Peyer's patch (tissue), 4 donors: ENCODE results near the gene TMIE. TPM values are rescaled to one million over a fixed set of nuclear protein-coding genes. Genes with fewer than 3 reads are reported as not detected.

Experiments used
- DNase-seq, 3 donors: peaks; one replicate each; pipeline ENCODE4 v3.0.0-alpha.2; 2017 to 2019
- H3K27ac ChIP-seq, 4 donors: fragments of 200-600 bp; sonication (generic); one replicate each; pipeline ENCODE4 v1.5.1; 2016 to 2019
- H3K27me3 ChIP-seq, 2 donors: fragments of 200-600 bp; sonication (generic); one replicate each; pipeline ENCODE4 v1.5.1; 2019
- H3K36me3 ChIP-seq, 3 donors: fragments of 200-600 bp; sonication (generic); one replicate each; pipeline ENCODE4 v1.5.1; 2016 to 2019
- H3K4me1 ChIP-seq, 4 donors: fragments of 200-600 bp; sonication (generic); one replicate each; pipeline ENCODE4 v1.5.1; 2016 to 2019
- H3K4me3 ChIP-seq, 4 donors: fragments of 200-600 bp; sonication (generic); 1 replicate in 3 of 4; 2 replicates in 1 of 4; pipeline ENCODE4 v1.5.1; 2016 to 2019; ENCODE audit warnings: mild to moderate bottlenecking in 1 of 4
- H3K9me3 ChIP-seq, 4 donors: fragments of 200-600 bp; sonication (generic); one replicate each; pipeline ENCODE4 v1.5.1; 2016 to 2019; ENCODE audit warnings: mild to moderate bottlenecking in 1 of 4
- POLR2A ChIP-seq, 2 donors: fragments of 450-650 bp; IDR thresholded peaks; one replicate each; pipeline ENCODE4 v1.5.1; 2017; ENCODE audit warnings: antibody characterized with exemption in 2 of 2, mild to moderate bottlenecking in 2 of 2, moderate library complexity in 2 of 2
- total RNA-seq, 4 donors: library from RNA; depleted of rRNA; stranded (reverse); fragments of >200 nt; gene quantifications; one replicate each; pipeline ENCODE4 v1.1.0, GENCODE V29; 2016
- TF ChIP-seq, protein P1 (sequence below), 6 experiments: fragments of 450-650 bp in 4 of 6; fragments of 200-600 bp in 2 of 6; sonication (generic) in 1 of 6; IDR thresholded peaks; one replicate each; pipeline ENCODE4 v1.5.1; 2017 to 2019; ENCODE audit warnings: antibody characterized with exemption in 6 of 6, mild to moderate bottlenecking in 3 of 6, moderate library complexity in 1 of 6

TMIE gene
- total RNA-seq, 4 donors from 2014 or later: 1.3 TPM; not detected in 3

DNA sequence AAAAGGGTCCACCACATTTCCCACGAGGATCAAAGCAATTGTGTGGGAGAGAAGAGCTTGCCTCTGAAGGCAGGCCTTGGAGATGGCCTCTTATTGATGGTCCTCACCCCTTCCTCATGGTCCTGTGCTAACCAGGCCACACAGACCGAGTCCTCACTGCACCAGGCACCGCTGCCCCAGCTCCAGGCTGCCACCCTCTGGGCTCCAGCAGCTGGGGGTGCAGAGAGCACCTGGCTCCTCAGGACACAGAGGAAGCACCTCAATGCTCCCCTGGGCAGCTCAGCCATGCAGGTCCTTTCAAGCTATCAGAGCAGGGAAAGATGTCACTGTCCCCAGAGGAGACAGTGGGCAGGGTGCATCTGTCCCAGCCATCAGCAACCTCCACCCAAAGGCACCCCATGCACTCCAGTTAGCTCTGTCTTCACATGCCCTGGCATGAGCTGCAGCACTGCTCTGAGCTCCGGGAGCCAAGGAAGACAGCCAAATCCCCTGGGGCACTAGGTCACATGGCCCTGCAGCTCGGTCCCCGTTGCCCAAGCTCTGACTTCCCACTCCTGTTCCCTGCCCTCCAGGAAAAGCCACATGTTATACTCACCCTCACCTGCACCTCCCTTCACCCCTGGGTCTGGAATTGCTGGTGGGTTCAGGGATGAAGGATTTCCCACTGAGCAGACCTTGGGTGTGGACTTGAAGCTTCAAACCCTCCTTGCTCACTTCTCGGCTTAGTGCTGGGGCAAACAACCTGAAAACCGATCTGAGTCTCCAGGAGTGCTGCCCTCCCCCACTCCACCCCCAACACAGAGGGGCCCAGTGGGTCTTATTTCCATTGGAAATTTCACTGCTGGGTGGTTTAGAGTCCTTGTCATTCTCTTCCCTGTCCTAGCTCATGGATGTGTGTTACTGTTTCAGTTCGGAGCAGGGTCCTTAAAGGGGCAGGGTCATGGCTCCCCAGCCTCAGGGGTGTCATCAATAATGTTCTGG, 40.4 kb upstream of the TMIE start:
- DNase-seq: peak in 2 of 3 donors; percentile 2 to 32
- H3K4me3 ChIP-seq: no peak overlapping the region
- H3K4me1 ChIP-seq: peaks cover 0 to 14% (median 0%) of the 10 kb centered on the region in 4 donors
- no peak for TF ChIP-seq POLR2A (IDR thresholded peaks at IDR 0.05)
- TF ChIP-seq, protein P1, sequence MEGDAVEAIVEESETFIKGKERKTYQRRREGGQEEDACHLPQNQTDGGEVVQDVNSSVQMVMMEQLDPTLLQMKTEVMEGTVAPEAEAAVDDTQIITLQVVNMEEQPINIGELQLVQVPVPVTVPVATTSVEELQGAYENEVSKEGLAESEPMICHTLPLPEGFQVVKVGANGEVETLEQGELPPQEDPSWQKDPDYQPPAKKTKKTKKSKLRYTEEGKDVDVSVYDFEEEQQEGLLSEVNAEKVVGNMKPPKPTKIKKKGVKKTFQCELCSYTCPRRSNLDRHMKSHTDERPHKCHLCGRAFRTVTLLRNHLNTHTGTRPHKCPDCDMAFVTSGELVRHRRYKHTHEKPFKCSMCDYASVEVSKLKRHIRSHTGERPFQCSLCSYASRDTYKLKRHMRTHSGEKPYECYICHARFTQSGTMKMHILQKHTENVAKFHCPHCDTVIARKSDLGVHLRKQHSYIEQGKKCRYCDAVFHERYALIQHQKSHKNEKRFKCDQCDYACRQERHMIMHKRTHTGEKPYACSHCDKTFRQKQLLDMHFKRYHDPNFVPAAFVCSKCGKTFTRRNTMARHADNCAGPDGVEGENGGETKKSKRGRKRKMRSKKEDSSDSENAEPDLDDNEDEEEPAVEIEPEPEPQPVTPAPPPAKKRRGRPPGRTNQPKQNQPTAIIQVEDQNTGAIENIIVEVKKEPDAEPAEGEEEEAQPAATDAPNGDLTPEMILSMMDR (IDR thresholded peaks at IDR 0.05): no peak
- no peaks in the 10 kb centered on the region for H3K36me3 ChIP-seq
- no peaks in the 10 kb centered on the region for H3K9me3 ChIP-seq
- no peak overlapping the region for H3K27ac ChIP-seq
- no peaks in the 10 kb centered on the region for H3K27me3 ChIP-seq

DNA sequence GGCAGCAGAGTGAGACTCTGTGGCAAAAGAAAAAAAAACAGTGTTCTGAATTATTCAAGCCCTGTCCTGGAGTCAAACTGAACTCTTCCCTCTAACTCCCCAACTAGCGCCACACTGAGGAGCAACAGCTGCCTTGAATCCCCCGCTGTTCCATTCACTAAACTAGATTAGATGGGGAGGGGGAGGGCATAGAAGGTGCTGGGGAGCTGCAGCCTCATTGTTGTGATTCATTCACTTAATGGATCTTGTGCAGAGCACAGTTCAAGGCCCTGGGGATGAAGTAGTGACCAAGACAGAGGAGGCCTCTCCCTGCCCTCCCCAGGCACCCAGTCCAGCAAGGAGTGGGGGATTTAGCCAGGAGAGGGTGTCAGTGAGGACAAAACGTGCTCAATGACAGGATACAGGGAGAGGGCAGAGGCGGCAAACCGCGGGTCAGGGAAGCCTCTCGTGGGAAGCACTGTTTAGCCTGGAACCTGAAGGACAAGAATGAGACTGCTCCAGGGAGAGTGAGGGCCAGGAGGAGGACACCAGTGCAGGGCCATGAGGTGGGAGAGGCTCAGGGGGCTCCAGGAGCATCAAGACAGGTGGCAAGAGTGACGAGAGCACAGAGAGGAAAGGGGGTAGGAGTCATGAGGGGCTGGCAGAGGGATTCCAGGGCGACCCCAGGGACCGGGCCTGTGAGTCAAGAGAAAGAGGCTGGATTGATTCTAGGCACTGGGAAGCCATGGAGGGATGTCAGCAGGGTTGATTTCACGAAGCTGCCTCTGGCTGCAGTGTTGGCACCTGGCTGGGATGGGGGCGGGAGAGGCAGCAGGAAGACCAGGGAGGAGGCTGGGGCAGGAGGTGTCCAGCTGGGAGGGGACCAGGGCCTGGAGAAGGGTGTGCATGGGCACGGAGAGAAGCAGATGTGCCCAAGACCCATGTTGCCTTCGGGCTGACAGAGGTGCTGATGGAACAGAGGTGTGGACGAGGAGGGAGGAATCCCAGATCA, 39.1 kb upstream of the TMIE start:
- DNase-seq: peak in 1 of 3 donors; percentile 17

DNA sequence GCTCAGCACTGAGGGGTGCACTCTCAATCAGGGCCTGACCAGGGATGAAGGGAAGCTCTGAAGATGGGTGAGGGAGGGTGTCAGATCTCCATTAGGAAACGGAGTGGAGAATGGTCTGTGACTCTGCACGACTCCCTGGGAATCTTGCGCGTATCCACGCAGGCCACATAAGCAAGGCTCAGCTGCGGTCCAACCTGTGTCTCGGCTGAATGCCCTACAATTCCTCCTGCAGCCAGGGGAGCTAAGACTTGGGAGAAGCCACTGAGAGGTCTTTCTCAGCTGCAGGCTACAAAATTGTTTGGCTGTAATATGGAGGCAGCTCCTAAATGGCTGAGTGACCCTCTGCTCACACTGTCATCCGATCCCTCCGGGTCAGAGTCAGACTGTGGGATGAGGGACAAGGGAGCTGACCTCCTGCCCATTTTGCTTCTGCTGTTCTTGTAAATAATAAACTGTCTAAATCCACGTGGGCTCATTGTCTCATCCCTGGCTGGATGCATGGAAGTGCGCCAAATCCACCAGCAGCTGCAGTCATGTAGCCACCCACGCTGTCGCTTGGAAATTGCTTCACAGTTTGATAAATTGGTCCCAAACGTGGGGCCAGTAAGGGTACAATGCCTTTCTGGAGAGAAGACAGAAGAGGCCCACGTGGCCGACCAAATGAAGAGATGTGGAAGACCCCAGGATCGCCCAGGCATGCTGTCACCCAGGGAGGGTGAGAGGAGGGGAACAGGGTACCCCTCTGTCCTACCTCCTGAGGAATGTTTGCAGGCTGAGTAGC, 38.2 kb upstream of the TMIE start:
- no peak overlapping the region for H3K4me3 ChIP-seq
- peak in 2 of 3 donors; percentile 21 to 49 for DNase-seq
- H3K36me3 ChIP-seq: no peaks in the 10 kb centered on the region
- no peaks in the 10 kb centered on the region for H3K27me3 ChIP-seq
- H3K9me3 ChIP-seq: no peaks in the 10 kb centered on the region
- peak overlapping the region in 1 of 4 donors; percentile 17 for H3K27ac ChIP-seq
- no peak for TF ChIP-seq POLR2A (IDR thresholded peaks at IDR 0.05)
- TF ChIP-seq, protein P1 (IDR thresholded peaks at IDR 0.05): no peak
- peaks cover 0 to 14% (median 0%) of the 10 kb centered on the region in 4 donors for H3K4me1 ChIP-seq

More for the DNA sequence above, 39.1 kb upstream of the TMIE start:
- H3K36me3 ChIP-seq: no peaks in the 10 kb centered on the region
- TF ChIP-seq, protein P1 (IDR thresholded peaks at IDR 0.05): no peak
- H3K27ac ChIP-seq: no peak overlapping the region
- no peaks in the 10 kb centered on the region for H3K9me3 ChIP-seq
- no peaks in the 10 kb centered on the region for H3K27me3 ChIP-seq
- no peak overlapping the region for H3K4me3 ChIP-seq
- peaks cover 0 to 14% (median 0%) of the 10 kb centered on the region in 4 donors for H3K4me1 ChIP-seq

DNA sequence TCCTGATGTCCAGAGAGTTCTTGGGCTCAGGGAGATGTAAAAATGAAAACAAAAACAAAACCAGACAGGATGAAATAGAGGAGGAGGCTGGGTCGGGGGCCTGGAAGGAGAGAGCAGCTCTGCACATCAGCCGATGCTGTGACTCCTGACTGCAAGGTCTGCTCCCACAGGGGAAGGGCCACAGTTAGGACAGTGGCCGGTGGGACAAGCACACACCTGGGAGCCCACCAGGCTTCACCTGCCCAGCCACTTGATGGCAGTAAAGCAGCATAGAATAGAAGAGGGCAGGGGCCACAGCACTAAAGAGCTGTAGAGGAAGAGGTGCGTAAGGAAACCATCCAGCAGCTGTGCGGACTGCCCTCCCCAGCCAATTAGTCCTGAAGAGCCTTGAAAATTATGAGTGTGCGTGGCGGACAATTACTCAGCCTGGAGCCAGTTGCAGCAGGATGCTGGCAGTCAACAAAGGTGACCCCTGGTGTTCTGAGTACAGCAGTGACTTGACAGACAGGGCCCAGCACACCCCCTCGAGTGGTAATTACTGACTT, 37.5 kb upstream of the TMIE start:
- H3K4me1 ChIP-seq: peaks cover 0 to 14% (median 0%) of the 10 kb centered on the region in 4 donors
- no peaks in the 10 kb centered on the region for H3K27me3 ChIP-seq
- H3K9me3 ChIP-seq: no peaks in the 10 kb centered on the region
- no peaks in the 10 kb centered on the region for H3K36me3 ChIP-seq
- H3K4me3 ChIP-seq: no peak overlapping the region
- DNase-seq: peak in 2 of 3 donors; percentile 41 to 49
- TF ChIP-seq, protein P1 (IDR thresholded peaks at IDR 0.05): peak in 2 of 6 experiments; percentile 11 to 38
- no peak for TF ChIP-seq POLR2A (IDR thresholded peaks at IDR 0.05)
- H3K27ac ChIP-seq: peak overlapping the region in 1 of 4 donors; percentile 17
